Measurements from ENCODE around the gene CACNA1A.

The CACNA1A gene

GRCh38 chr19:13284929-13285928, 221.1 kb downstream of the CACNA1A start:
- no peak overlapping the region for H3K4me3 ChIP-seq (ENCODE audit: low read depth, low read length)
- DNase-seq (ENCODE audit: low read depth), result no peak
- TF ChIP-seq, protein P1, sequence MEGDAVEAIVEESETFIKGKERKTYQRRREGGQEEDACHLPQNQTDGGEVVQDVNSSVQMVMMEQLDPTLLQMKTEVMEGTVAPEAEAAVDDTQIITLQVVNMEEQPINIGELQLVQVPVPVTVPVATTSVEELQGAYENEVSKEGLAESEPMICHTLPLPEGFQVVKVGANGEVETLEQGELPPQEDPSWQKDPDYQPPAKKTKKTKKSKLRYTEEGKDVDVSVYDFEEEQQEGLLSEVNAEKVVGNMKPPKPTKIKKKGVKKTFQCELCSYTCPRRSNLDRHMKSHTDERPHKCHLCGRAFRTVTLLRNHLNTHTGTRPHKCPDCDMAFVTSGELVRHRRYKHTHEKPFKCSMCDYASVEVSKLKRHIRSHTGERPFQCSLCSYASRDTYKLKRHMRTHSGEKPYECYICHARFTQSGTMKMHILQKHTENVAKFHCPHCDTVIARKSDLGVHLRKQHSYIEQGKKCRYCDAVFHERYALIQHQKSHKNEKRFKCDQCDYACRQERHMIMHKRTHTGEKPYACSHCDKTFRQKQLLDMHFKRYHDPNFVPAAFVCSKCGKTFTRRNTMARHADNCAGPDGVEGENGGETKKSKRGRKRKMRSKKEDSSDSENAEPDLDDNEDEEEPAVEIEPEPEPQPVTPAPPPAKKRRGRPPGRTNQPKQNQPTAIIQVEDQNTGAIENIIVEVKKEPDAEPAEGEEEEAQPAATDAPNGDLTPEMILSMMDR (IDR thresholded peaks at IDR 0.05; ENCODE audit: insufficient read depth, low read depth, low read length, missing control alignments), result no peak

DNA sequence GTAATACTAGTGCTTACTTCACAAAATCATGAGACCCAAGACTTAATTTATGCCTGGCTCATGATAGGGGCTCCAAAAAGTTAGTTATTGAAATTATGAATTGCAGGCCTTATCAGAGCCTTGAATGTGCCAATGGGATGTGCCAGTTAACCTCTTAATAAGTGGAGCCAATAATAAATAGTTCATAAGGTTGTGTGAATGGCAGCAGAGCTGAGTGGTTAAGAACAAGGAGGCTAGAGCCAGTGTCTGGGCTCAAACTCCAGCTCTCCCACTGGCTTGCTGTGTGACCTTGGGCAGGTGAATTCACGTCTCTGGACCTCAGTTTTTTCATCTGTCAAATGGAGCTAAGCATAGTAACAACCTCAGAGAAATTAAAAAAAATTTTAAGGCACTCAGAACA, 222.4 kb downstream of the CACNA1A start:
- TF ChIP-seq, protein P1 (IDR thresholded peaks at IDR 0.05; ENCODE audit: insufficient read depth, low read depth, low read length, missing control alignments), result no peak
- no peak overlapping the region for H3K4me3 ChIP-seq (ENCODE audit: low read depth, low read length)
- DNase-seq (ENCODE audit: low read depth), result no peak

DNA sequence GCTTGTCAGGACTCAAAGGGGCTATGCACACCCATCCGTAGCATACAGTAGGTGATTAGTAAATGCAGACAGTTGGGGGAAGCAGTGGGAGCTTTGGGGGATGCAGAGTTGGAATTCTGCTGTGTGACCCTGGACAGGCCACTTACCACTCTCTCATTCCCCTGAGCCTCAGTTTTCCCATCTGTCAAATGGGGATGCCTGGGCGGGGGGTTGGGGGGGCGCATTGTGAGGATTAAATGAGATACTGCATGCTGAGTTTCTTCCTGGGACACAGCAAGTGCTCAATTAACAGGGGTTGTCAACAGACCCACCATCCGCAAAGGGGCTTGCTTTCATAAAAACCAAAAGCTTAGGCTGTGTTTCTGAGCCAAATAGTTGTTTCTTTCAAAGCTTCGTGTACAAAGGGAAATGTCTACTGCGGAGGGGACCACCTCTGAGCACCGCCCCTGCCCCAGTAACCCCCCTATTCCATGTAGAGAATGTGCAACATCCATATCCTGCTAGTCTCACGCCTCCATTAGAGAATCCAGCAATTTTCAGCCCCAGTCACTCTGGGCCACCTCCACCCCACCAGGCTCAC, 223.7 kb downstream of the CACNA1A start:
- no peak overlapping the region for H3K4me3 ChIP-seq (ENCODE audit: low read depth, low read length)
- no peak for DNase-seq (ENCODE audit: low read depth)
- TF ChIP-seq, protein P1 (IDR thresholded peaks at IDR 0.05; ENCODE audit: insufficient read depth, low read depth, low read length, missing control alignments), result no peak

DNA sequence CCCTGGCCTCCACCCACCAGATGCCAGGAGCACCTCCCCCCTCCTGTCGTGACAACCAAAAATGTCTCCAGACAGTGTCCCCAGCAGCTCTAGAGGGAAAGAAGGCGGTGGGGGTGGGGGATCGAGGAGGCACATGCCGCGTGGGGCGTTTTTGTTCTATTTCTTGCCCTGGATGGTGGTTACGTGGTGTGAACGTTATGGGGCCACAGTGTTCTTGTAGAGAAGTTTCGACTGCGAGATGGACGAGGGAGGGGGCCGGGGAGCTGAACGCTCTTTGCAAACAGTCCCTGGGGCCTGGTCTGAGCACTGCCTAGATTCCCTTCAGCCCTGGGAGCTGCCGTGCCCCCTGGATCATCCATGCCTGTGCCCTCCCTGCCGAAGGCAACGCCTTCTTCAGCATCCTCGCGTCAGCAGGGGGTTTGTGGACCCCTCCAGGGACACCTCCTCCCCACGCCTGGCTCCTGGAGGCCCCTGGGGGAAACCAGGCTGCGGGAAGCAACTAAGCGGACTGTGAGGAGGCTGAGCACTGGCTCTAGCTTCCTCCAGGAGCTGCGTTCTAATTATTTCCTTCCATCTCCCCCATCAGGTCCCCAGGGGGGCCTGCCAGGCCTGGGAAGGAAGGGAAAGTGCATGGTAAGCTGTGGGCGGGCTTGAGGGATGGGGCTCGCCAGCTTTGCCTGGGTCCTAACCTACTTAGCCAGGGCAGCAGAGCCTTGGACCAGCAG, 224.6 kb downstream of the CACNA1A start:
- no peak for DNase-seq (ENCODE audit: low read depth)
- no peak overlapping the region for H3K4me3 ChIP-seq (ENCODE audit: low read depth, low read length)
- TF ChIP-seq, protein P1 (IDR thresholded peaks at IDR 0.05; ENCODE audit: insufficient read depth, low read depth, low read length, missing control alignments), result no peak

- TF ChIP-seq, protein P1 (IDR thresholded peaks at IDR 0.05; ENCODE audit: insufficient read depth, low read depth, low read length, missing control alignments), result peak; percentile 47
- no peak overlapping the region for H3K4me3 ChIP-seq (ENCODE audit: low read depth, low read length)
- peak; percentile 91 for DNase-seq (ENCODE audit: low read depth)
These were observed 229.0 kb downstream of the CACNA1A start for GRCh38 chr19:13277104-13277809.

DNA sequence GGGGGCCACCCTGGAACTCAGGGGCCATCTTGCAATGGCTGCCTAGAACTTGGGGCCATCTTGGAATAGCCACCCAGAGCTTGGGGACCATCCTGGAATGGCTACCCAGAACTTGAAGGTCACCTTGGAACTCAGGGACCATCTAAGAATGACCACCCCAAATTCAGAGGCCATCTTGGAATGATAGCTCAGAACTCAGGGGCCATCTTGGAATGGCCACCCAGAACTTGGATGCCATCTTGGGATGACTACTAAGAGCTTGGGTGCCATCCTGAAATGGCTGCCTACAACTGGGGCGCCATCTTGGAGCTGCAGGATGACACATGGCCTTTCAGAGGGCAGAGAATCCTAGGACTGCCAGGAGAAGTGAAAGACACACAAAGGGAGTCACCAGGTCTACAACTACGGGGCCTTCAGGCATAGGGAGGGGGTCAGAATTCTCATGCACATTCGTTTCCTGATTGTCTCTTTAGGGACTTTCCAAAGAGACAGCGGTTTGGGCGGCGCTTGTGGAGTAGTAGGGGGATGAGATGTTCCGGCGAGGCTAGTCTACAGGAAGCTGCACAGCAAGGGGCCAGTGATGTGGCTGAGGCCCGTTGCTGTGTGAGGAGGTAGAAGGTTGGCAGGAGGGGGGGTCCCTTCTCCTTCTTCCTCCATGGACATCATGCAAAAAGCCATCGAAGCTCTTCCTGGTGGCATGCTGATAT, 231.1 kb downstream of the CACNA1A start:
- no peak overlapping the region for H3K4me3 ChIP-seq (ENCODE audit: low read depth, low read length)
- DNase-seq (ENCODE audit: low read depth), result peak; percentile 88
- TF ChIP-seq, protein P1 (IDR thresholded peaks at IDR 0.05; ENCODE audit: insufficient read depth, low read depth, low read length, missing control alignments), result no peak

Data from GM12865 (cell line).